ENCODE results near the gene PPM1F.

GRCh38 chr22:21881841-21882753 is 70.6 kb downstream of the PPM1F start:
- TF ChIP-seq CTCF (IDR thresholded peaks at IDR 0.05; ENCODE audit: low read depth, low read length) (no peak), EZH2phosphoT487 (IDR thresholded peaks at IDR 0.05; ENCODE audit: low read depth) (no peak)

All from OCI-LY3 (cell line).